CD4-positive, alpha-beta T cell (primary cell): ENCODE results near the gene AHDC1. TPM values are rescaled to one million over a fixed set of nuclear protein-coding genes. Genes with fewer than 3 reads are reported as not detected.

Experiments
- ATAC-seq: fragments of 200-7000 bp; cut with Tn5 transposase; one replicate; pipeline ENCODE4 v1.10.0; 2022; ENCODE audit warnings: mild to moderate bottlenecking; ENCODE audit not compliant: poor library complexity
- CTCF ChIA-PET: fragments of 350-600 bp; sonication (Branson Sonifier 250); formaldehyde crosslinking; loops from one replicate; lab custom pipeline; 2021; ENCODE audit warnings: antibody characterized with exemption, inconsistent platforms; lab: Charles Lee
- POLR2A ChIA-PET: fragments of 350-600 bp; sonication (Branson Sonifier 250); formaldehyde crosslinking; loops from one replicate; lab custom pipeline; 2021; ENCODE audit warnings: antibody characterized with exemption, inconsistent platforms; lab: Charles Lee
- DNase-seq, 14 experiments: peaks; one replicate each; pipeline ENCODE4 v3.0.0-alpha.2; 2013 to 2020; ENCODE audit warnings: mixed read lengths in 2 of 14
- H3K27ac ChIP-seq, 2 donors: one replicate each; pipeline versions ENCODE4 v1.5.1 to v1.7.0; 2013; ENCODE audit warnings: low read length in 2 of 2, low read depth in 1 of 2, mild to moderate bottlenecking in 1 of 2
- H3K27me3 ChIP-seq, 2 experiments: 1 replicate in 1 of 2; 2 replicates in 1 of 2; pipeline versions ENCODE4 v1.6.1 to v1.7.0; 2013; ENCODE audit warnings: low read length in 2 of 2, control low read depth in 1 of 2, mild to moderate bottlenecking in 1 of 2, moderate library complexity in 1 of 2; ENCODE audit not compliant: insufficient read depth in 2 of 2, control insufficient read depth in 1 of 2
- H3K36me3 ChIP-seq: one replicate; pipeline ENCODE4 v1.6.1; 2013; ENCODE audit warnings: low read length, control low read depth; ENCODE audit not compliant: insufficient read depth
- H3K4me1 ChIP-seq: one replicate; pipeline ENCODE4 v1.6.1; 2013; ENCODE audit warnings: low read length, control low read depth; ENCODE audit not compliant: insufficient read depth
- H3K4me3 ChIP-seq: one replicate; pipeline ENCODE4 v1.5.1; 2013; ENCODE audit warnings: mild to moderate bottlenecking, low read length, moderate library complexity
- H3K9me3 ChIP-seq, 2 experiments: 1 replicate in 1 of 2; 2 replicates in 1 of 2; pipeline versions ENCODE4 v1.6.1 to v1.7.0; 2013; ENCODE audit warnings: low read length in 2 of 2, mild to moderate bottlenecking in 2 of 2, control low read depth in 1 of 2, moderate library complexity in 1 of 2; ENCODE audit not compliant: control insufficient read depth in 1 of 2, insufficient read depth in 1 of 2
- H3K27ac Mint-ChIP-seq: one replicate; pipeline ENCODE4 v1.8.0; 2020; ENCODE audit warnings: mixed read lengths
- H3K27me3 Mint-ChIP-seq: one replicate; pipeline ENCODE4 v1.8.0; 2021; ENCODE audit warnings: mixed read lengths
- H3K36me3 Mint-ChIP-seq: one replicate; pipeline ENCODE4 v1.8.0; 2021; ENCODE audit warnings: low read depth, mixed read lengths
- H3K4me1 Mint-ChIP-seq: one replicate; pipeline ENCODE4 v1.8.0; 2021; ENCODE audit warnings: low read depth, mixed read lengths
- H3K4me3 Mint-ChIP-seq: one replicate; pipeline ENCODE4 v1.8.0; 2020; ENCODE audit warnings: mild to moderate bottlenecking, mixed read lengths
- H3K9me3 Mint-ChIP-seq: one replicate; pipeline ENCODE4 v1.8.0; 2020; ENCODE audit warnings: mixed read lengths
- CTCF ChIP-seq: fragments of 200-600 bp; IDR thresholded peaks from one replicate; pipeline ENCODE4 v1.8.0; 2022; ENCODE audit warnings: antibody characterized with exemption, mild to moderate bottlenecking
- intact Hi-C, 2 experiments: fragments of 100-400 bp; cut with DNase I in 1 of 2; cut with micrococcal nuclease in 1 of 2; formaldehyde crosslinking; loops; one replicate each; pipeline versions ENCODE4 v1.15.1 to v1.9.0; 2023 to 2025; cut with DNase I, micrococcal nuclease
- total RNA-seq, 174 experiments: library from RNA in 2 of 174; stranded (reverse) in 2 of 174; gene quantifications; one replicate each; pipeline ENCODE4 v1.2.3 and lab custom pipeline; 2021 to 2026

The AHDC1 gene
- total RNA-seq, 2 experiments from 2014 or later, result 20.8 to 22.9 TPM

GRCh38 chr1:27609618-27610240 lies 5.8 kb upstream of the AHDC1 start:
- H3K4me1 Mint-ChIP-seq, result peaks cover 40% of the 10 kb centered on the region
- Histone ChIP-seq H3K27ac (peak overlapping the region in 1 of 2 donors; percentile 18), H3K27me3 (no peaks in the 10 kb centered on the region), H3K4me3 (no peak overlapping the region), H3K9me3 (no peaks in the 10 kb centered on the region), H3K4me1 (peaks cover 77% of the 10 kb centered on the region), H3K36me3 (no peaks in the 10 kb centered on the region)
- no peak overlapping the region for H3K4me3 Mint-ChIP-seq
- ChIA-PET POLR2A (interaction anchor here (0.6 to 8.6 kb wide), 2 partner anchors 19 to 52 kb away, joined by 3 to 98 read pairs; no protein-coding TSS in a partner anchor), CTCF (interaction anchor here (0.7 to 5.4 kb wide), 4 partner anchors 52 to 149 kb away, joined by 3 to 55 read pairs (median 10); no protein-coding TSS in a partner anchor)
- no peaks in the 10 kb centered on the region for H3K27me3 Mint-ChIP-seq
- H3K36me3 Mint-ChIP-seq, result no peaks in the 10 kb centered on the region
- peak in 2 of 14 experiments; percentile 45 to 51 for DNase-seq
- no peak for ATAC-seq
- no peak overlapping the region for H3K27ac Mint-ChIP-seq
- TF ChIP-seq CTCF, result no peak
- no peaks in the 10 kb centered on the region for H3K9me3 Mint-ChIP-seq
- intact Hi-C loops, result loop anchor here in 1 of 2 experiments (1.0 to 5.0 kb wide), 2 partner anchors 51 to 113 kb away; no protein-coding TSS in a partner anchor

GRCh38 chr1:27609210-27609555 lies 5.2 kb upstream of the AHDC1 start:
- H3K9me3 Mint-ChIP-seq, result no peaks in the 10 kb centered on the region
- POLR2A ChIA-PET, result interaction anchor here (8.6 kb wide), 1 partner anchor 53 kb away, joined by 98 read pairs; no protein-coding TSS in a partner anchor
- no peaks in the 10 kb centered on the region for H3K9me3 ChIP-seq
- peaks cover 77% of the 10 kb centered on the region for H3K4me1 ChIP-seq
- ATAC-seq (no peak), DNase-seq (peak in 2 of 14 experiments; percentile 57 to 68)
- TF ChIP-seq CTCF, result no peak
- CTCF ChIA-PET, result interaction anchor here (0.6 to 5.4 kb wide), 9 partner anchors 9 to 277 kb away, joined by 3 to 55 read pairs (median 4); no protein-coding TSS in a partner anchor
- no peak overlapping the region for H3K4me3 Mint-ChIP-seq
- no peak overlapping the region for H3K4me3 ChIP-seq
- peaks cover 39% of the 10 kb centered on the region for H3K4me1 Mint-ChIP-seq
- H3K36me3 Mint-ChIP-seq, result peaks cover 2% of the 10 kb centered on the region
- H3K27ac Mint-ChIP-seq, result no peak overlapping the region
- no peaks in the 10 kb centered on the region for H3K27me3 ChIP-seq
- H3K27ac ChIP-seq, result peak overlapping the region; percentile 18 to 28
- H3K36me3 ChIP-seq, result no peaks in the 10 kb centered on the region
- intact Hi-C loops, result loop anchor here in 1 of 2 experiments (1.0 to 5.0 kb wide), 2 partner anchors 51 to 113 kb away; no protein-coding TSS in a partner anchor
- no peaks in the 10 kb centered on the region for H3K27me3 Mint-ChIP-seq

- Histone ChIP-seq H3K27ac (no peak overlapping the region), H3K36me3 (no peaks in the 10 kb centered on the region), H3K4me3 (no peak overlapping the region), H3K9me3 (no peaks in the 10 kb centered on the region), H3K27me3 (no peaks in the 10 kb centered on the region), H3K4me1 (peaks cover 65% of the 10 kb centered on the region)
- Mint-ChIP-seq H3K4me1 (peaks cover 36% of the 10 kb centered on the region), H3K27ac (no peak overlapping the region), H3K27me3 (no peaks in the 10 kb centered on the region), H3K36me3 (peaks cover 8% of the 10 kb centered on the region), H3K9me3 (no peaks in the 10 kb centered on the region), H3K4me3 (no peak overlapping the region)
- ATAC-seq (no peak), DNase-seq (peak in 1 of 14 experiments; percentile 42)
- ChIA-PET CTCF (interaction anchor here (0.6 to 11.0 kb wide), 14 partner anchors 24 to 311 kb away, joined by 3 to 72 read pairs (median 4); no protein-coding TSS in a partner anchor), POLR2A (interaction anchor here (1.1 to 6.1 kb wide), 5 partner anchors 39 to 241 kb away, joined by 3 to 51 read pairs (median 5); partner anchors contain the start of genes IFI6 and MAP3K6)
- TF ChIP-seq CTCF, result no peak
- intact Hi-C loops, result loop anchor here in 1 of 2 experiments (5.0 kb wide), 1 partner anchor 115 kb away; no protein-coding TSS in a partner anchor
Observed at GRCh38 chr1:27607239-27607804, 3.4 kb upstream of the AHDC1 start.
